Stimulated activated CD4-positive, alpha-beta T cell treated with anti-CD3 and anti-CD28 coated beads, Interleukin-2, amount 100 ng/mL, for 24 hours (primary cell): Measurements from ENCODE around the gene ADAMTS15.

Experiments
- DNase-seq, 2 donors: peaks; one replicate each; pipeline ENCODE4 v3.0.0-alpha.2; 2020

Gene ADAMTS15, protein sequence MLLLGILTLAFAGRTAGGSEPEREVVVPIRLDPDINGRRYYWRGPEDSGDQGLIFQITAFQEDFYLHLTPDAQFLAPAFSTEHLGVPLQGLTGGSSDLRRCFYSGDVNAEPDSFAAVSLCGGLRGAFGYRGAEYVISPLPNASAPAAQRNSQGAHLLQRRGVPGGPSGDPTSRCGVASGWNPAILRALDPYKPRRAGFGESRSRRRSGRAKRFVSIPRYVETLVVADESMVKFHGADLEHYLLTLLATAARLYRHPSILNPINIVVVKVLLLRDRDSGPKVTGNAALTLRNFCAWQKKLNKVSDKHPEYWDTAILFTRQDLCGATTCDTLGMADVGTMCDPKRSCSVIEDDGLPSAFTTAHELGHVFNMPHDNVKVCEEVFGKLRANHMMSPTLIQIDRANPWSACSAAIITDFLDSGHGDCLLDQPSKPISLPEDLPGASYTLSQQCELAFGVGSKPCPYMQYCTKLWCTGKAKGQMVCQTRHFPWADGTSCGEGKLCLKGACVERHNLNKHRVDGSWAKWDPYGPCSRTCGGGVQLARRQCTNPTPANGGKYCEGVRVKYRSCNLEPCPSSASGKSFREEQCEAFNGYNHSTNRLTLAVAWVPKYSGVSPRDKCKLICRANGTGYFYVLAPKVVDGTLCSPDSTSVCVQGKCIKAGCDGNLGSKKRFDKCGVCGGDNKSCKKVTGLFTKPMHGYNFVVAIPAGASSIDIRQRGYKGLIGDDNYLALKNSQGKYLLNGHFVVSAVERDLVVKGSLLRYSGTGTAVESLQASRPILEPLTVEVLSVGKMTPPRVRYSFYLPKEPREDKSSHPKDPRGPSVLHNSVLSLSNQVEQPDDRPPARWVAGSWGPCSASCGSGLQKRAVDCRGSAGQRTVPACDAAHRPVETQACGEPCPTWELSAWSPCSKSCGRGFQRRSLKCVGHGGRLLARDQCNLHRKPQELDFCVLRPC

DNA sequence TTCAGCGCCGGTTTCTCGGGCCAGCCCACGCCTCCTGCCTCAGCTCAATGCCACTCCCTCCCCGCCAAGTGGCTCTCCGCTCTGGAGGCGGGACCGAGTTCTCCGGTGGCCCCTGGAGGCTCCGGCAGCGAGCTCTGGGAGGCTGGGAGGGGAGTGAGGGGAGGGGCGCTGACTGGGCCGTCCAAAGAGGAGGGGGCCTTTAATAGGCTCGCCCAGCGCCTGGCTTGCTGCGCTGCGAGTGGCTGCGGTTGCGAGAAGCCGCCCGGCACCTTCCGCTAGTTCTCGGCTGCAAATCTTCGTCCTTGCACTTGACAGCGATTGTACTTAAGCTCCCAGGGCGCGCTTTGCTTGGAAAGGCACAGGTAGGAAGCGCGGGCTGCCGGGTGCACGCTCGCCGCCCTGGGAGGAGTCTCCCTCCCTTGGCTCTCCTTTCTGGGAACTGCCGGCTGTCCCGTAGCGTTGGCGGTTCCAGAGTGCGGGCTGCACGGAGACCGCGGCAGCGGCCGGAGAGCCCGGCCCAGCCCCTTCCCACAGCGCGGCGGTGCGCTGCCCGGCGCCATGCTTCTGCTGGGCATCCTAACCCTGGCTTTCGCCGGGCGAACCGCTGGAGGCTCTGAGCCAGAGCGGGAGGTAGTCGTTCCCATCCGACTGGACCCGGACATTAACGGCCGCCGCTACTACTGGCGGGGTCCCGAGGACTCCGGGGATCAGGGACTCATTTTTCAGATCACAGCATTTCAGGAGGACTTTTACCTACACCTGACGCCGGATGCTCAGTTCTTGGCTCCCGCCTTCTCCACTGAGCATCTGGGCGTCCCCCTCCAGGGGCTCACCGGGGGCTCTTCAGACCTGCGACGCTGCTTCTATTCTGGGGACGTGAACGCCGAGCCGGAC is at the start of gene ADAMTS15:
TSS of gene ADAMTS15 (plus strand) at position 230 of the 894 bp plus-strand sequence. CDS start at position 559, 329 bp downstream.
- DNase-seq = peak; percentile 25 to 55

DNA sequence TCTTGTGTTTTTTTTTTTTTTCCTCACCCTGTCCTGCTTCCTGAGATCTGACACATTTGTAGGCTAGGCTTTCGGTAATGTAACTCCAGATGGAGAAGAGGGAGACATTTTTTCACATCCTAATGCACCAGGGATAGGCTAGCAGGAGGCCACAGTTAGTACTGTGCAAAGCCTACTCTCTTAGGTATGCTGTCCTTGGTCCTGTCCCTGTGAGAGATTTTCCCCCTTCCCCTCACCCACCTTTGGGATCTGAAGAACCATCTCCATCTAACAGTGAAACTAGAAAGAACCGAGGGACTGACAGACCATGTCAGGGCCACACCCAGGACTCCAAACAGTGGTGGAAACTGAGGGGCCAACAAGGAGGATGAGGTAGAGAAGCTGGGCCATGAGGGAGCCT is 49.2 kb upstream of the ADAMTS15 start:
- DNase-seq = no peak

DNA sequence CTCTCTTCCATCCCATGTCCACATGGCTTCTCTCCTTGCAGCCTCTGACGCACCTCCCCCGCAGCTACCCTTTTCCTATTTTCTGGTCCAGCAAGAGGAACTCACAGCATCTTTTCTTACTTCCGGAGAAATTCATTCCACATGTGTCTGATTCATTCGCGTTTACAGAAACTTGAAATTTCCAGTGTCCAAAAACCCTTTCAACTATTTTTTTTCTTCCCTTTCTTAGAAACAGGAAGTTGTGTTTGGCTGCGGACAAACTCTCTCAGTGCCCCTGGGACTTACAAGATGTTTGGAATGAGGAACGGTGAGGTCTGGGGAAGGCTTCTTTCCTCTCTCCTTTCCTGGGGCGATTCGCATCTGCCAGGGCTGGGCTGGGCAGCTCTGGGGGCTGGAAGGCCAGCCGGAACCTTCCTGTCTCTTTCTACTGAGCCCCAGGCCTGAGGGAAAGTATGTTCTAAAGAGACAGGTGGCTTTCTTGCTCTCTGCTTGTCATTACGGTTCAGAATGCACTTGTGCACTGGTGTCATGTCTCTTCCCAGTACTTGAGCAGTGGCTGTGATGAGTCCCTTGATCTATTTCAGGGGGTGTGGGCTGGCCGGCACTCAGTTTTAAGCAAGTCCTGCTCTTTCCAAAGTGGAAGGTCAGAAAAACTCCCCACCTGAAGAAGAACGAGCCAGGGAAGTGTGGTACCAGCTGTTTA is 47.5 kb upstream of the ADAMTS15 start:
- DNase-seq = no peak

DNA sequence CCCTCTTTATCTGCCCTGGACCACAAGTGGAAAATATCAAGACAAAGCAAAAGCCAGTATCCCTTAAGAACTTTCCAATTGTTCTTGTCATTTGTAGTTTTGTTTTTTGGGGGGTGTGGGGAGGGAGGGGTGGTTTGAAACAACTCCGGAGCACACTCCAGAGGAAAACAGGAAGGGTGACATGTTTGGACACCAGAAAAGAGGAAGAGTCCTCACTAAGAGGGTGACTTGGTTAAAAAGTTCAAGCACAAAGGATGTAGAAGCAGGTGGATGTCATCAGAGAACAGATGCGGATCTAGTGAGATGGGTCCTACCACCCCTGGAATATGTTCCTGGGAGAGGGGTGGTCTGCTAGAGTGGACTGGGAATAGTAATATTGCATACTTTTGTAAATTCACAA is 45.9 kb upstream of the ADAMTS15 start:
- DNase-seq = no peak

DNA sequence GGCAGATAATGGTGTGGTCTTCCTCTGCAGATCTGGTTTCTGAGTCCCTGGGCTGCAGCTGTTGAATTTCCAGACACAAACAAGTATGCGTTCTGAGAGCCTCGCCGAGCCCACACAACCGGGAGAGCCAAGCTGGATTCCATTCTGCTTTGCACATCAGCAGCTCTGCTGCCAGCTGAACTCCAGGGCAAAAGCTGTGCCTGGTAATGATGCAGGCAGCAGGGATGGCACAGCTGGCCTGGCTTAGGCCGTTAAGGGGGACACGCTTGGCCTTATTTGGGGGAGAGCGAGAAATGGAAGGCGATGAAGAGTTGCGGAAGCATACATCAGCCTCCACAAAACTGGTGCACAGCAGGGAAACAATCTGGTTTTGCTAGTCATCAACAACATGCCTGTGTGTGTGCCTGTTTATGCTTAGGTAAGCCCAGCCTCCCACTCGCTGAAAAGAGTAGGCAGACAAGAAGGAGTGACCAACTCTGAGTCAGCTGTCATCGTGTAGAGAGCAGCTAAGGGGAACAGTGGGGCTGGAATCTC is 45.1 kb upstream of the ADAMTS15 start:
- DNase-seq = no peak

DNA sequence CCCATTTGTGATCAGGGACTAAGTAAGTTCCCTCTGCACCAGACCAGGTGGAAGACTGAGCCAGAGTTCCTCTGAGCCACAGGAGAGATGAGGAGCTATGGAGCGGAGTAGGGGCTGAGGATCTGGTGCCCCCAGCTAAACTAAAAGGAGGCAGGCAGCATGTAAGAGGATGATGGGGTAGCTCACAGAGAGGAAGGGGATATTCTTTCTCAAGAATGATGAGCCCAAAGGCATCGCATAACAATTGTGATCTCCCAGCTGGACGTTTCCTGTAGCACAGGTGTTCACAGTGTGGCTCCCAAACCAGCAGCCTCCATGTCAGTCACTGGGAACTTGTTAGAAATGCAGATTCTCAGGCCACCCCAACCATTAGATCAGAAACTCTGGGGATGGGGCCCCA is 44.5 kb upstream of the ADAMTS15 start:
- no peak for DNase-seq

DNA sequence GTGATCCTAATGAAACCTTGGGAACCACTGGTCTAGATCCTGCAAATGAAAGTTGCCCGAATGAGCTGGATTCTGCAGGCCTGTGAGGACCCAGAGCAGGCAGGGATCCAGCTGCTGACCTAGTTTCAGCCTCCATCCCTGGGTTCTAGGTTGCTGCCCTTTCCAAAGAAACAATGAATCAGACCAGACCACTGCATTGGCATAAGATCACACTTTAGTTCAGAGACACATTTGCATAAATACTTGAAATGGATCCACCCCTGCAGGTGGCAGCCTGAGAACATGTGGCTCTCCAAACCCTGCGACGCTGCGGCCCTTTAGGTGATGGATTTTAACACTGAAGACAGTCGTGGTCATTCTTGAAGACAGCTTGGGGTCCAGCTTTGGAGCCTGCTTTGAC is 43.7 kb upstream of the ADAMTS15 start:
- no peak for DNase-seq

DNA sequence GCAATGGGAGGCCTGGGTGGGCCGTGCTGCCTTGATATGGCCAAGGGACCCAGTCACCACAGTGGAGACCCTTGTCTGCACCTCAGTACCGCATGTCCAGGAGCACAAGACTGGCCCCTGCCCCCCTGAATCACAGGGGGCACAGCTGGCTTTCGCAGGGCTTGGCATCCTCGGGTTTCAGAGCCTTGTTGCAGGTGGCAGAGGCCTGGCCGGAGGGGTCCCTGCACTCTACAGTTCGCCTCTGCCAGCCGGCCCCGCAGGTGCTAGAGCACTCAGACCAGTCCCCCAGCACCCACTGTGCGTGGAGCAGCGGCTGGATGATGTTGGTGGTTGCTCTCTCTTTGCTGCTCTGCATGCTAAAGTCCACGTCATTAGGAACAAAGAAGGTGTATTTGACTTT is 43.0 kb upstream of the ADAMTS15 start:
- no peak for DNase-seq

DNA sequence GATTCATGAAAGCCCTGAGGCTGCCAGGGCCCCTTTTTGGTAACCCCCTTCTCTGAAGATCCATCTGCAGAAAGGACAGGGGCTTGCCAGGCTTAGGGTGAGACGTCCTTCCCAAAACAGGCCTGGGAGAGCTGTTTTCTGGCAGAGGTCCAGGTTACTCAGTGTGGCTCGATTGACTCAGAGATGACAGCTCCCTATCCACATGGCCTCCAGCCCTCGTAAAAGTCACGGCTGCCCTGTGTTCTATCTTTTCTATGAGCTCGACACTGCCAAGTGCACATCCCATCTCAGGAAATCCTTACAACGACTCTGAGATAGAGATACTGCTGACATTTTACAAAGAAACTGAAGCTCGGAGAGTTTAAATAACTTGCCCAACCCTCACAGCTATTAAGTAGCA is 40.5 kb upstream of the ADAMTS15 start:
- no peak for DNase-seq

DNA sequence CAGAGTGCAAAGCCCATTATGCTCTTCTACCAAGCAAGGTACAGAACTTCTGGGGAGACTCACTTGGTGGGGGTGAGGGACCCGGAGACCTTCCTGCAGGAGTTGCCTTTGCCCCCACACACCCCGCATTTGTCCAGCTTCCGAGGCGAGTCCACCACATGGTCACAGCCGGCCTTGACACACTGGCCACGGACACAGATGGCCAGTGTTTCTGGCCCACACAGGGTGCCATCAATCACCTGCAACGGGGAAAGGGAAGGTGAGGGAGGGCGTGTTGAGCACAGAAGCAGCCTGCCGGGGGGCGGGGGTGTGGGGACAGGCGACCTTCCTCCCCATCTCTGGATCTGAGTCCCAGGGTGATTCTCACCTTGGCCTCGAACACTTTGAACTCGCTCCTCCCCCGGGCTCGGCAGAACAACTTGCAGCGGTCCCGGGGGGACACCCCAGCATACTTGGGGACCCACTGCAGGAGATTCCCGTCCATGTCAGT is 40.0 kb upstream of the ADAMTS15 start:
- DNase-seq = no peak

DNA sequence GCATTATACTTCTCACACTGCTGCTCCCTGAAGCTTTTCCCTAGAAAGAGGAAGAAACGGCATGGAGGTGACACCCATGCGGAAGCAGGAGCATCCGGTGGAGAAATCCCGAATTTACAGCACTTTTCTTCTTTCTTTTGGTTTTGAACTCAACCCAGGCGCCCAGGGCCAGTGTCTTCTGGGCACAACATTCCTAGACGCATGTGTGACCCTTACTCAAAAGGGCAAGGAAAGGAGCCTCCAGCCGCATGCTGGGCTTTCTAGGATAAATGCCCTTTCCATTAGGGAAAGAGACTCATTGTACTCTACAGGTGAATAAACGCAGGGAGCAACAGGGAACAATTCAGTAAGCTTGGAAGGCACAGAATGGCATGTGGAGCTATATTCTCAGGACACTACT is 39.5 kb upstream of the ADAMTS15 start:
- no peak for DNase-seq

DNA sequence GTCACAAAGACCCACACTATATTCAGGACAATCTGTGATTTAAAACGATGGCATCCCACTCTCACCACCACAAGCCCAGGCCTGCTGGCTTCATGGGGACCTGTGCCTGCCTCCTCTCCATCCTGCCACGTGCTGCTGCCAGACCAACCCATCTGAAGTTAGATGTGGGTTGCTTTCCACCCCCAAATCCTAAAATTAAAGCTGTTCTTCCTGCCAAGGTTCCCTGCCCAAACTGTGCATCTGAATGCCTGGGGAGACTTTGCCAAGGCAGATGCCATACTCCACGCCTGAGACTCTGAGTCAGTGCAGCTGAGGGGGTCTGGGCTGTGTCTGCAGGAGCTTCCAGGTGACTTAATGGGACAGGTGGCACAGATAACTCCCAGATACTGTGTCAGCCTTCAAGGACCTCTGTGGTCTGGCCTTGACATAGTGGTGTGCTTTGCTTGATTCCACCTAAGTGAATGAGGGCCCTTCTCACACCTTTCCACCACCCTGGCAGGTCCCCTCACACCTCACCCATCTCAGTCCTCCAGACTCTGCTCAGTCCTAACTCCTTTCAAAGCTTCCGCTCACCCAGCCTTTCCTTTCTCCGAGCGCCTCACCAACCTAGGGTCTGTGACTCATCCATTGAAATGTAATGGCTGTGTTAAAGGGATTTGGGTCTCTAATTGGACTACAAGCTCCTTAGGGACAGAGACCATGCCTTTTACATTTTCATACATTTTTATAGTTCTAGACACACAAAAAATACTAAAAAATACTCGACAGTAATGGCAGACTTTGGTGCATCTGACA is 38.7 kb upstream of the ADAMTS15 start:
- DNase-seq = no peak

DNA sequence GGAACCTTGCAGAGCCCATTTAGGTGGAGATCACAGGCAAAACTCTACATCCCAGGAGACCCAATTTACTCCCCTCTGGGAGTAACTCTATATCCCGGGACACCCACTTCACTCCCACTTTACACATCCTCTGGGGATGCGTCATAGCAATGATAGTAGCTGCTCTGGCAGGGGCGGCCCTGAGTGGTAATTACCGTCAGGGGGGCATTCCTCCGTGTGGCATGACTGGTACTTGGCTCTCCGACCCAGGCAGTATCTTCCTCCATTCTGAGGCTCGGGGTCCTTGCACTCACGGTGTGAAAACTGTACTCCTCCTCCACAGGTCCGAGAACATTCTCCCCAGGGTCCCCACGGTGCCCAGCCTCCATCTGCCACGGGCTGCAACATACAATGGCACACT is 37.2 kb upstream of the ADAMTS15 start:
- no peak for DNase-seq

DNA sequence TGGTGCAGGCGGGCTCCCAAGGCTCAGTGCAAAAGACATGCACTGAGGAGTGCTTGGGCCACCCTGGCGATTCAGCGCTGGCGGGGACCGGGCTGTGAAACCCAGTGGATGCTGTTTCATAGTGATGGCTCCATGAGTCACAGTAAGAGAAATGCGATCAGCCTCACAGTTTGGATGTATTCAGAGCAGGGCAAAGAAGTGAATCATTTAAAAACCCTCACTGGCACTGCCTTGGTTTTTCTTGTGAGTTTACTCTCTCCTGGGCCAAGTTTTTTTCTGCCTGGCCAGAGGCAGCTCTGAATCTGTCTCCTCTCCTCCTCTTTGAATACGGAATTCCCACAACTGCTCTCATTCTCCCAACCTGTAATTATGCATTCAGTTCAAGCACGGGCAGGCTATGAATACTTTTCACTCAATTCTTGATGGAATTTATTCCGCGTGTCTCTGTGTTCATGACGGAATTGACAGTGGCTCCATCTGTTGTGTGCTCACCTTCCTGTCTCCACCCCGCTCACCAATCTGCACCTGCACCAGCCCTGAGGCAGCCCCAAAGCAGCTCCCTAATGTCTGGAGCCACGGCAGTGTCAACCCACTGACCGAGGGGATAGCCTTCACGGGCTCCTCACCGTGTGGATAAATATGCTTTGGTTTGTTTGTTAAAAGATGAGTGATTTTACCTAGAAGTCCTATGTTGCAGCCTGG is 34.9 kb upstream of the ADAMTS15 start:
- DNase-seq = no peak

DNA sequence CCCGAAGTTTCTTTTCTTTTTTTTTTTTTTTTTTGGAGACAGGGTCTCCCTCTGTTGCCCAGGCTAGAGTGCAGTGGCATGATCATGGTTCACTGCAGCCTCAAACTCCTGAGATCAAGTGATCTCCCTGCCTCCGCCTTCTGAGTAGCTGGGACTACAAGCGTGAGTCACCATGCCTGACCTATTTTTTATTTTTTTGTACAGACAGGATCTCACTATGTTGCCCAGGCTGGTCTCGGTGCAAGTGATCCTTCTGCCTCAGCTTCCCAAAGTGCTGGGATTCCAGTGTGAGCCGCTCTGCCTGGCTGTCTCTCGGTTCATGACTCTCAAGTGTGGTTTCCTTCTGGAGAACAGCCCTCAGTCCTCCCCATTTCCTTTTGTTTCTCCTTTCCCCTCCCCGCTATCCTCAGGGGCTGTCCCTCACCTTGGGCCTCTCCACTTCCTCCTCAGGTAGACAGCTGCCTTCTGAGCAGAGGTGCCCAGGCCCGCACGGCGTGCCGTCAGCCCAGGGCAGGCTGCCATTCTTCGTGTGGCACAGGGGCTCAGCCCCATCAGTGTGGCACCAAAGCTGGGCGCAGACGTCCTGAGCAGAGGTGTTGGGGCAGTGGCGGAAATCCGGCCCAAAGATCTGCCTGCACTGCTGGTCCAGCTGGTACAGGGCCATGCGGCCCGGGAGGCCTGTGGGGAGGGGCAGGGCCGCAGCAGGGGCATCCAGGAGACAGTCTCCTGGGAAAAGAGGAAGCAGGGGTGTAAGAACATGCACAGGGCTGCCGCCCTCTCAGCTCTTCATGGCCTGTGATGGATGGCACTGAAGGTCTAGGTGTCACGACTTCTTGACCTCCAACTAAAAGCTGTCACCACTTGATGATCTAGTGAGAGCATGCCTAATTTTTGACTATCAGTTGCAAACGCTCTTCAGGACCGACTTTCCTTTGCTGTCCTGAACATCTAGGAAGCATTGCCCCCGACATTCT is 34.1 kb upstream of the ADAMTS15 start:
- no peak for DNase-seq

DNA sequence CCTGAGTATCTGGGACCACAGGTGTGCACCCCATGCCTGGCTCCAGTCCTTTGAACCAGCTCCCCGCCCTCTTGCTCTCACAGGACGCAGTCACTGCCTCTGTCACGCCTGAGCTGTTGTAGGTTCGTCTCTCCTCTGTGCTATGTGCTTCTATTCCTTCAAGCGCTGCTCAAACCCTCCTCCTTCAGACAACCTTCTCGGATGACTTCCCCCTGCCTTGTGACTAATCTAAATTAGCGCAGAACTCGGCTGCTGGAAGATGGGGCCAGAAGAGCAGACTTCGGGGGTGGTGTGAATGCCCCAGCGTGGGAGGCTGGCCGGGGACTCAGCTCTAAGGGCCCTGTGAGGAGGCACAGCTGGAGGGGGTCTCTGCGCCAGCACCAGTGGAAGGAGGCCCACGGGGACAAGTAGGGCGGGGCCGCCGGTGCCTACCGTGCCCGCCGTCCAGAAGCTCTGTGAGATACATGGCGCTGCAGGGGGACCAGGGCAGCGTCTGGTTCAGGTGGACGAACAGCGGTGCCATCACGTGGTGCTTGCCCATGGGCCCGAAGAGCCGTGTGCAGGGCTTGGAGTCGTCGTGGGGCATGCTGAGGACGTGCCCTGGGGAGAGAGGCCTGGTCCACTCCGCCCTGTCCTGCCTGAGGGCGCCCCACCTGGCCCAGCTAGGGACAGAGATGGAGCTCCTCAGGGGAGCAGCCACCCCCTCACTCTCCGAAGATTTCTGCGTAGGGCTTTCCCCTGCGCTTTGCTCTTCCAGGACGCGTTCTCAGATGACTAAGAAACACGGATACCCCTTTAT is 32.5 kb upstream of the ADAMTS15 start:
- no peak for DNase-seq

DNA sequence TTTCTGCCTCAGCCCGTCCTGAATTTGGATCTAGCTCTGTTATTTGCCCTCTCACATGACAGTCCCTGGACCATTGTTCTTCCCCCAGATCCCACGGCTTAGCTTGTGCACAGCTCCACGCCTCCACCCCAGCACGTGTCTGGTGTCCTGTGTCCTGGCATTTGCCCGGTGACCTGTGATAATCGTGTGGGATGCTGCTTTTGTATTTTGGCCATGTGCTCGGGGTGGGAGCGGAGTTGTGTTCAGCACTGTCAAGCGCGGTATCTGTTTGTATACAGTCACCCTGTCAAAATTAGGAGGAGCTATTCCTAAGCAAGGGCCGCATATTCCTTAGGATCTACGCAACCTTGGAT is 31.9 kb upstream of the ADAMTS15 start:
- DNase-seq = no peak

DNA sequence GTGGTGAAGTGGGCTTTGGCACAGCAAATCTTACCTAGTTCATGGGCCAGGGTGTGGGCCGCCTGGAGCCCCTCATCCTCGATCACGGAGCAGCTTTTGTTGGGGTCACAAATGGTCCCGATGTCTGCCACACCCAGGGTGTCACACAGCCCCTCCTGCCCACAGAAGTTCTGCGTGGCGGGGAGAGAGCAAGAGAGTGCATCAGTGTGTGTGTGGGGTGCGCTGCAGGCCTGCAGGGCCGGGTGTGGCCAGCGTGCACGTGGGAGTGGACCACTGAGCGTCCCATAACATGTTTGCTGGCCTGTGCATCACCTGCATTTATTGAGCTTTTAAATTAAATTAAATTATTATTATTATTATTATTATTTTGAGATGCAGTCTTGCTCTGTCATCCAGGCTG is 31.5 kb upstream of the ADAMTS15 start:
- DNase-seq = no peak
